DOHH2 (cell line): ENCODE data around the gene SDR9C7.

Experiments used
- H3F3A ChIP-seq: fragments of 200-600 bp; sonication (generic), shearing (Covaris generic); 2 replicates; pipeline ENCODE4 v1.6.0; 2016; ENCODE audit warnings: antibody characterized with exemption, mild to moderate bottlenecking; ENCODE audit not compliant: control insufficient read depth, insufficient read depth
- H3K27ac ChIP-seq: fragments of 200-600 bp; sonication (generic); 2 replicates; pipeline ENCODE4 v1.5.1; 2014; ENCODE audit warnings: low read depth, mild to moderate bottlenecking, low read length, moderate library complexity
- H3K27me3 ChIP-seq: fragments of 200-600 bp; sonication (generic); 2 replicates; pipeline ENCODE4 v1.6.1; 2014; ENCODE audit warnings: mild to moderate bottlenecking, low read length, mixed read lengths; ENCODE audit not compliant: control insufficient read depth
- H3K36me3 ChIP-seq: fragments of 200-600 bp; sonication (generic); 2 replicates; pipeline ENCODE4 v1.6.1; 2014; ENCODE audit warnings: mild to moderate bottlenecking, low read length, moderate library complexity, mixed read lengths; ENCODE audit not compliant: control insufficient read depth
- H3K4me1 ChIP-seq: fragments of 200-600 bp; sonication (generic); 2 replicates; pipeline ENCODE4 v1.6.1; 2014; ENCODE audit warnings: mild to moderate bottlenecking, low read length, mixed read lengths; ENCODE audit not compliant: control insufficient read depth
- H3K4me2 ChIP-seq: fragments of 200-600 bp; sonication (generic); 2 replicates; pipeline ENCODE4 v1.6.0; 2014; ENCODE audit warnings: mild to moderate bottlenecking, low read length, moderate library complexity
- H3K4me3 ChIP-seq: fragments of 200-600 bp; sonication (generic); 2 replicates; pipeline ENCODE4 v1.5.1; 2014; ENCODE audit warnings: mild to moderate bottlenecking, low read length, mixed read lengths
- H3K79me2 ChIP-seq: fragments of 200-600 bp; sonication (generic); 2 replicates; pipeline ENCODE4 v1.6.1; 2014; ENCODE audit warnings: mild to moderate bottlenecking, low read length, mixed read lengths; ENCODE audit not compliant: control insufficient read depth
- H3K9me2 ChIP-seq: fragments of 200-600 bp; sonication (generic); replicated peaks from 2 replicates; pipeline ENCODE4 v1.6.1; 2014; ENCODE audit warnings: mild to moderate bottlenecking, low read length, mixed read lengths; ENCODE audit not compliant: control insufficient read depth
- H3K9me3 ChIP-seq: fragments of 200-600 bp; sonication (generic); 2 replicates; pipeline ENCODE4 v1.6.1; 2014; ENCODE audit warnings: antibody characterized with exemption, low read length, mixed read lengths; ENCODE audit not compliant: control insufficient read depth, insufficient read depth
- H4K20me1 ChIP-seq: fragments of 200-600 bp; sonication (generic); 2 replicates; pipeline ENCODE4 v1.6.0; 2014; ENCODE audit warnings: low read depth, mild to moderate bottlenecking, antibody characterized with exemption, low read length, moderate library complexity; ENCODE audit not compliant: control insufficient read depth, insufficient read depth
- CTCF ChIP-seq: fragments of 200-600 bp; sonication (generic); IDR thresholded peaks from one replicate; pipeline ENCODE4 v1.5.1; 2014; ENCODE audit warnings: antibody characterized with exemption, mild to moderate bottlenecking, low read depth, low read length; ENCODE audit not compliant: poor library complexity, severe bottlenecking
- EZH2phosphoT487 ChIP-seq: fragments of 200-600 bp; sonication (generic); IDR thresholded peaks from 2 replicates; pipeline ENCODE4 v1.6.1; 2017; ENCODE audit warnings: borderline replicate concordance, mild to moderate bottlenecking, antibody characterized with exemption, low read length, moderate library complexity, mixed read lengths

Gene SDR9C7

GRCh38 chr12:56957229-56958052, 23.2 kb upstream of the SDR9C7 start, which contains the start of gene RDH16:
RDH16 (minus strand) TSS chr12:56957608; CDS start chr12:56957462, 146 bp downstream.
- no peaks in the 10 kb centered on the region for H4K20me1 ChIP-seq
- H3K4me3 ChIP-seq: no peak within 1 kb of the TSS
- H3K27ac ChIP-seq: no peak within 1 kb of the TSS
- no peaks in the 10 kb centered on the region for H3K9me2 ChIP-seq
- H3K9me3 ChIP-seq: no peaks in the 10 kb centered on the region
- H3K36me3 ChIP-seq: no peaks in the 10 kb centered on the region
- H3K27me3 ChIP-seq: peaks cover 39% of the 10 kb centered on the region
- TF ChIP-seq CTCF (no peak), EZH2phosphoT487 (no peak)
- H3K4me2 ChIP-seq: no peak within 1 kb of the TSS
- no peaks in the 10 kb centered on the region for H3K79me2 ChIP-seq
- H3F3A ChIP-seq: no peaks in the 10 kb centered on the region
- no peaks in the 10 kb centered on the region for H3K4me1 ChIP-seq

- no peak overlapping the region for H3K4me2 ChIP-seq
- H3F3A ChIP-seq: no peaks in the 10 kb centered on the region
- H3K9me3 ChIP-seq: no peaks in the 10 kb centered on the region
- H3K27me3 ChIP-seq: peaks cover 39% of the 10 kb centered on the region
- no peak overlapping the region for H3K4me3 ChIP-seq
- H3K9me2 ChIP-seq: no peaks in the 10 kb centered on the region
- H3K79me2 ChIP-seq: no peaks in the 10 kb centered on the region
- H3K36me3 ChIP-seq: no peaks in the 10 kb centered on the region
- no peak overlapping the region for H3K27ac ChIP-seq
- no peaks in the 10 kb centered on the region for H4K20me1 ChIP-seq
- TF ChIP-seq CTCF (no peak), EZH2phosphoT487 (no peak)
- no peaks in the 10 kb centered on the region for H3K4me1 ChIP-seq
These were observed 21.5 kb upstream of the SDR9C7 start for GRCh38 chr12:56955631-56956256.

GRCh38 chr12:56954958-56955355, 20.7 kb upstream of the SDR9C7 start:
- H3K9me3 ChIP-seq: no peaks in the 10 kb centered on the region
- no peaks in the 10 kb centered on the region for H3K36me3 ChIP-seq
- H3K9me2 ChIP-seq: no peaks in the 10 kb centered on the region
- H3K4me1 ChIP-seq: no peaks in the 10 kb centered on the region
- no peak overlapping the region for H3K4me3 ChIP-seq
- no peak overlapping the region for H3K4me2 ChIP-seq
- H4K20me1 ChIP-seq: no peaks in the 10 kb centered on the region
- H3K27ac ChIP-seq: no peak overlapping the region
- H3F3A ChIP-seq: no peaks in the 10 kb centered on the region
- H3K79me2 ChIP-seq: no peaks in the 10 kb centered on the region
- H3K27me3 ChIP-seq: peaks cover 39% of the 10 kb centered on the region
- TF ChIP-seq CTCF: no peak
- no peak for TF ChIP-seq EZH2phosphoT487
